A673 (cell line): ENCODE data around the gene RAP2C. TPM values are rescaled to one million over a fixed set of nuclear protein-coding genes. Genes with fewer than 3 reads are reported as not detected.
A peak's percentile ranks its signal among the peaks of the same experiment; 100 is the strongest.

Source experiments
- BruUV-seq: library from RNA; stranded (reverse); fragments of 400-500 nt; replicated peaks from 2 replicates; lab custom pipeline; 2021; lab: Mats Ljungman, UMichigan
- CTCF ChIA-PET: fragments of 300-600 bp; sonication (Branson Sonifier 250); formaldehyde crosslinking; loops from one replicate; lab custom pipeline; 2022; ENCODE audit warnings: antibody characterized with exemption; lab: Charles Lee
- POLR2A ChIA-PET: fragments of 300-600 bp; sonication (Branson Sonifier 250); formaldehyde crosslinking; loops from one replicate; lab custom pipeline; 2022; ENCODE audit warnings: antibody characterized with exemption; ENCODE audit not compliant: low non-redundant PET; lab: Charles Lee
- DNase-seq: peaks from one replicate; pipeline ENCODE4 v3.0.0-alpha.2; 2015; ENCODE audit warnings: low spot score
- H3K27ac ChIP-seq: fragments of 200-600 bp; sonication (generic); 2 replicates; pipeline ENCODE4 v1.5.1; 2016; ENCODE audit warnings: mixed run types, low read depth, mild to moderate bottlenecking, mixed read lengths, antibody characterized with exemption, low read length; ENCODE audit not compliant: poor library complexity, severe bottlenecking
- H3K27me3 ChIP-seq: fragments of 200-600 bp; sonication (generic); replicated peaks from 2 replicates; pipeline ENCODE4 v1.6.1; 2017; ENCODE audit warnings: mixed run types, low read depth, mild to moderate bottlenecking, mixed read lengths, antibody characterized with exemption, low read length; ENCODE audit not compliant: insufficient read depth, poor library complexity
- H3K36me3 ChIP-seq: fragments of 200-600 bp; sonication (generic); 2 replicates; pipeline ENCODE4 v1.6.1; 2016; ENCODE audit warnings: mixed run types, mild to moderate bottlenecking, mixed read lengths, antibody characterized with exemption, low read length; ENCODE audit not compliant: insufficient read depth, poor library complexity, severe bottlenecking
- H3K4me1 ChIP-seq: fragments of 200-600 bp; sonication (generic); 2 replicates; pipeline ENCODE4 v1.6.1; 2017; ENCODE audit warnings: mixed run types, mild to moderate bottlenecking, mixed read lengths, antibody characterized with exemption, low read length; ENCODE audit not compliant: insufficient read depth, poor library complexity, severe bottlenecking
- H3K4me3 ChIP-seq: fragments of 200-600 bp; sonication (generic); 2 replicates; pipeline ENCODE4 v1.5.1; 2016; ENCODE audit warnings: low read depth, mixed run types, mild to moderate bottlenecking, mixed read lengths, low read length; ENCODE audit not compliant: poor library complexity, severe bottlenecking
- H3K9me3 ChIP-seq: fragments of 200-600 bp; sonication (generic); 2 replicates; pipeline ENCODE4 v1.6.1; 2016; ENCODE audit warnings: mixed run types, low read depth, mild to moderate bottlenecking, mixed read lengths, antibody characterized with exemption, low read length; ENCODE audit not compliant: poor library complexity, severe bottlenecking
- EZH2 ChIP-seq: fragments of 200-600 bp; sonication (generic); IDR thresholded peaks from 2 replicates; pipeline ENCODE4 v1.6.1; 2017; ENCODE audit warnings: borderline replicate concordance, low read depth, mild to moderate bottlenecking, mixed read lengths, antibody characterized with exemption, low read length; ENCODE audit not compliant: poor library complexity, severe bottlenecking
- intact Hi-C: fragments of 100-400 bp; cut with micrococcal nuclease; formaldehyde crosslinking; loops from one replicate; pipeline ENCODE4 v1.10.0; 2022; ENCODE audit not compliant: unreplicated experiment
- total RNA-seq: library from RNA; stranded (reverse); gene quantifications from 2 replicates; pipeline ENCODE4 v1.2.3, GENCODE V29; 2021
- TF ChIP-seq, protein P1 (sequence below): fragments of 300-800, 200-600 bp; sonication (generic); conservative IDR thresholded peaks from 2 replicates; pipeline ENCODE4 v1.5.1; 2017; ENCODE audit warnings: low read depth, mild to moderate bottlenecking, antibody characterized with exemption, low read length, moderate library complexity, mixed read lengths

Gene RAP2C
- total RNA-seq, 1 experiment from 2014 or later: 21.4 TPM

DNA sequence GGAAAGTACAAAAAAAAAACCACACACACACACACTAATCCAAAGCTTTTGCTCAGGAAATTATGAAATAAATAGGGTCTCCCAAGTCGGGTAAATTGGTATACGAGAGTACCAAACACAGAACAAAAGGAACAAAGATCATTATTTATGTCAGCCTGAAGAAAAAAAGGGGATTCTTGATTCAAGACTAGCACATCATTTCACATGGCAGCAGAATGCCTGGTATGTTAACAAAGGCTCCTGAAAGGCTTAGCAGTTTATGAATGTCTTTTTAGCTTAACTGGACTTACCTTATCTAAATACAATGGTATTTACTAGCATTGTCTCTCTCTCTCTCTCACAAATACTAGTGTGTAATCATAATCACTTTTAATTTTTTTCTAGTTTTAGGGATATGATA lies 11.3 kb downstream of the RAP2C start:
- intact Hi-C loops: no loop called here
- H3K9me3 ChIP-seq: no peaks in the 10 kb centered on the region
- CTCF ChIA-PET: no interaction called here
- H3K36me3 ChIP-seq: peaks cover 8% of the 10 kb centered on the region
- BruUV-seq: no TSS peak
- no peak for DNase-seq
- H3K27ac ChIP-seq: no peak overlapping the region
- H3K27me3 ChIP-seq: peaks cover 12% of the 10 kb centered on the region
- TF ChIP-seq, protein P1, sequence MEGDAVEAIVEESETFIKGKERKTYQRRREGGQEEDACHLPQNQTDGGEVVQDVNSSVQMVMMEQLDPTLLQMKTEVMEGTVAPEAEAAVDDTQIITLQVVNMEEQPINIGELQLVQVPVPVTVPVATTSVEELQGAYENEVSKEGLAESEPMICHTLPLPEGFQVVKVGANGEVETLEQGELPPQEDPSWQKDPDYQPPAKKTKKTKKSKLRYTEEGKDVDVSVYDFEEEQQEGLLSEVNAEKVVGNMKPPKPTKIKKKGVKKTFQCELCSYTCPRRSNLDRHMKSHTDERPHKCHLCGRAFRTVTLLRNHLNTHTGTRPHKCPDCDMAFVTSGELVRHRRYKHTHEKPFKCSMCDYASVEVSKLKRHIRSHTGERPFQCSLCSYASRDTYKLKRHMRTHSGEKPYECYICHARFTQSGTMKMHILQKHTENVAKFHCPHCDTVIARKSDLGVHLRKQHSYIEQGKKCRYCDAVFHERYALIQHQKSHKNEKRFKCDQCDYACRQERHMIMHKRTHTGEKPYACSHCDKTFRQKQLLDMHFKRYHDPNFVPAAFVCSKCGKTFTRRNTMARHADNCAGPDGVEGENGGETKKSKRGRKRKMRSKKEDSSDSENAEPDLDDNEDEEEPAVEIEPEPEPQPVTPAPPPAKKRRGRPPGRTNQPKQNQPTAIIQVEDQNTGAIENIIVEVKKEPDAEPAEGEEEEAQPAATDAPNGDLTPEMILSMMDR: no peak
- TF ChIP-seq EZH2: no peak
- H3K4me1 ChIP-seq: peaks cover 12% of the 10 kb centered on the region
- POLR2A ChIA-PET: no interaction called here
- no peak overlapping the region for H3K4me3 ChIP-seq

DNA sequence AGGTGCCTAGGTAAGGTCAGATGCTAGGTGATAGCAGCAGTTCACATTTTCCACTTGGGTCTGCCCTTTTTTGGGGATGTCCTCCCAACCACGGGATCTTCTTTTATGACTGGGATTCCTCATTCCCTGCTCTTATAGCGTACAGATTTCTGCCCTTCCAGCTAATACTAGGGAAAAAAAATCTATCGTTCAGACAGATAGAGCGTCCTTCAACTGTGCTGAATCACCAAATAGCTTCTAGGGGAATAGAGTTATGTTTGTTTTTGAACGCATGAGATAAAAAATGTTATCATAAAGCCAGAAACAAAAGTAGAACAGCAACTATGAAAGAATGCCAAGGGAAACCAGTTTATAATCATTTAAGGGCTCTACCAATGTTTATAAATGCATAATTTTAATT lies 13.0 kb downstream of the RAP2C start:
- TF ChIP-seq EZH2: no peak
- TF ChIP-seq, protein P1: no peak
- POLR2A ChIA-PET: no interaction called here
- CTCF ChIA-PET: no interaction called here
- Histone ChIP-seq H3K36me3 (no peaks in the 10 kb centered on the region), H3K9me3 (no peaks in the 10 kb centered on the region), H3K27ac (no peak overlapping the region), H3K27me3 (peaks cover 12% of the 10 kb centered on the region), H3K4me3 (no peak overlapping the region), H3K4me1 (peaks cover 12% of the 10 kb centered on the region)
- intact Hi-C loops: no loop called here
- no peak for DNase-seq
- no TSS peak for BruUV-seq

DNA sequence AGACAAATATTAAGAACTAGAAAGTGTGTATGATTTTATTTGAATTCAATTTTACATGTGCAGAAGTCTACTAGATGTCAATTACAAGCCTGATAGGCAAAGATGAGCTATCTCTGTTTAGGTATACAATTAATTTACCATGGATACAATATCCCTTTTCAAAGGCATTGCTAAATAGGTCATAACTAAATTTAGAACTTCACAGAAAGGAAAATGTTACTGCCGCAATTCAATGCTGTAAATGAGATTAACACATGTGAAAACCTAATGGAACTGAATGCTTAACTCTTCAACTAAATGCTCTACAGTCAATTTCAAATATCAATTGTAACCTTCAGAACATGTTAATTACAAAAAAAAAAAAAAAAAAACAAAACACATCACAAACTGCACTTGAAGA lies 14.6 kb downstream of the RAP2C start:
- ChIA-PET CTCF (no interaction called here), POLR2A (no interaction called here)
- Histone ChIP-seq H3K4me3 (no peak overlapping the region), H3K27ac (no peak overlapping the region), H3K27me3 (peaks cover 12% of the 10 kb centered on the region), H3K4me1 (peaks cover 8% of the 10 kb centered on the region), H3K9me3 (no peaks in the 10 kb centered on the region), H3K36me3 (no peaks in the 10 kb centered on the region)
- no peak for DNase-seq
- TF ChIP-seq EZH2: no peak
- TF ChIP-seq, protein P1: no peak
- intact Hi-C loops: no loop called here
- BruUV-seq: TSS peak; percentile 10
